Measurements from ENCODE around the gene DYSF. TPM values are rescaled to one million over a fixed set of nuclear protein-coding genes. Genes with fewer than 3 reads are reported as not detected.

DYSF gene
- total RNA-seq, 1 experiment from 2014 or later = 2.2 TPM

GRCh38 chr2:71615767-71616730, 162.7 kb downstream of the DYSF start:
- no peak overlapping the region for H3K4me3 Mint-ChIP-seq (ENCODE audit: unreplicated experiment)
- H3K9me3 Mint-ChIP-seq (ENCODE audit: unreplicated experiment) = no peaks in the 10 kb centered on the region
- H3K4me1 Mint-ChIP-seq (ENCODE audit: low read depth, unreplicated experiment) = no peaks in the 10 kb centered on the region
- H3K4me3 ChIP-seq (ENCODE audit: low read depth, low read length) = no peak overlapping the region
- TF ChIP-seq CTCF (IDR thresholded peaks at IDR 0.05; ENCODE audit: insufficient read depth in 1 of 2, low read depth in 1 of 2, low read length in 1 of 2, severe bottlenecking in 1 of 2, unreplicated experiment in 1 of 2) = no peak
- no peaks in the 10 kb centered on the region for H3K27me3 Mint-ChIP-seq (ENCODE audit: insufficient read depth, unreplicated experiment)
- ChIA-PET POLR2A (no interaction called here), CTCF (no interaction called here)
- no peaks in the 10 kb centered on the region for H3K36me3 ChIP-seq (ENCODE audit: control insufficient read depth, insufficient read depth, low read length)
- H3K9me3 ChIP-seq = no peaks in the 10 kb centered on the region
- no peaks in the 10 kb centered on the region for H3K4me1 ChIP-seq
- no peak overlapping the region for H3K27ac Mint-ChIP-seq (ENCODE audit: unreplicated experiment)
- intact Hi-C loops (cut with micrococcal nuclease; ENCODE audit: unreplicated experiment) = no loop called here
- no peaks in the 10 kb centered on the region for H3K36me3 Mint-ChIP-seq (ENCODE audit: insufficient read depth, unreplicated experiment)
- no TSS peak for BruUV-seq (replicated peaks)
- H3K27me3 ChIP-seq (replicated peaks; ENCODE audit: control insufficient read depth, insufficient read depth, low read length) = no peaks in the 10 kb centered on the region
- peak in 1 of 2 experiments; percentile 19 for DNase-seq

GRCh38 chr2:71617266-71617665, 163.9 kb downstream of the DYSF start:
- H3K9me3 Mint-ChIP-seq (ENCODE audit: unreplicated experiment) = no peaks in the 10 kb centered on the region
- Histone ChIP-seq H3K9me3 (no peaks in the 10 kb centered on the region), H3K4me3 (ENCODE audit: low read depth, low read length) (no peak overlapping the region), H3K27me3 (replicated peaks; ENCODE audit: control insufficient read depth, insufficient read depth, low read length) (no peaks in the 10 kb centered on the region), H3K36me3 (ENCODE audit: control insufficient read depth, insufficient read depth, low read length) (no peaks in the 10 kb centered on the region), H3K4me1 (no peaks in the 10 kb centered on the region)
- no peaks in the 10 kb centered on the region for H3K36me3 Mint-ChIP-seq (ENCODE audit: insufficient read depth, unreplicated experiment)
- no peak for TF ChIP-seq CTCF (IDR thresholded peaks at IDR 0.05; ENCODE audit: insufficient read depth in 1 of 2, low read depth in 1 of 2, low read length in 1 of 2, severe bottlenecking in 1 of 2, unreplicated experiment in 1 of 2)
- BruUV-seq (replicated peaks) = no TSS peak
- CTCF ChIA-PET = no interaction called here
- no peaks in the 10 kb centered on the region for H3K4me1 Mint-ChIP-seq (ENCODE audit: low read depth, unreplicated experiment)
- no peak overlapping the region for H3K4me3 Mint-ChIP-seq (ENCODE audit: unreplicated experiment)
- intact Hi-C loops (cut with micrococcal nuclease; ENCODE audit: unreplicated experiment) = no loop called here
- no peak overlapping the region for H3K27ac Mint-ChIP-seq (ENCODE audit: unreplicated experiment)
- H3K27me3 Mint-ChIP-seq (ENCODE audit: insufficient read depth, unreplicated experiment) = no peaks in the 10 kb centered on the region
- peak in 1 of 2 experiments; percentile 10 for DNase-seq
- POLR2A ChIA-PET = no interaction called here

- no peak for TF ChIP-seq CTCF (IDR thresholded peaks at IDR 0.05; ENCODE audit: insufficient read depth in 1 of 2, low read depth in 1 of 2, low read length in 1 of 2, severe bottlenecking in 1 of 2, unreplicated experiment in 1 of 2)
- intact Hi-C loops (cut with micrococcal nuclease; ENCODE audit: unreplicated experiment) = no loop called here
- BruUV-seq (replicated peaks) = no TSS peak
- Mint-ChIP-seq H3K27me3 (ENCODE audit: insufficient read depth, unreplicated experiment) (no peaks in the 10 kb centered on the region), H3K27ac (ENCODE audit: unreplicated experiment) (no peak overlapping the region), H3K4me1 (ENCODE audit: low read depth, unreplicated experiment) (no peaks in the 10 kb centered on the region), H3K36me3 (ENCODE audit: insufficient read depth, unreplicated experiment) (no peaks in the 10 kb centered on the region), H3K9me3 (ENCODE audit: unreplicated experiment) (no peaks in the 10 kb centered on the region), H3K4me3 (ENCODE audit: unreplicated experiment) (no peak overlapping the region)
- DNase-seq = peak in 1 of 2 experiments; percentile 41
- Histone ChIP-seq H3K4me3 (ENCODE audit: low read depth, low read length) (no peak overlapping the region), H3K4me1 (no peaks in the 10 kb centered on the region), H3K27me3 (replicated peaks; ENCODE audit: control insufficient read depth, insufficient read depth, low read length) (no peaks in the 10 kb centered on the region), H3K36me3 (ENCODE audit: control insufficient read depth, insufficient read depth, low read length) (no peaks in the 10 kb centered on the region), H3K9me3 (no peaks in the 10 kb centered on the region)
- ChIA-PET POLR2A (no interaction called here), CTCF (no interaction called here)
These were observed 165.2 kb downstream of the DYSF start for GRCh38 chr2:71618327-71619113.

Measured in Caco-2 (cell line).